Thyroid gland (tissue), 4 donors: ENCODE data around the gene SUSD2.

Experiments
- POLR2A ChIP-seq, 2 donors: fragments of 450-650 bp; IDR thresholded peaks; one replicate each; pipeline ENCODE4 v1.6.1; 2017; ENCODE audit warnings: antibody characterized with exemption in 2 of 2, mild to moderate bottlenecking in 2 of 2, moderate library complexity in 1 of 2
- TF ChIP-seq, protein P1 (sequence below), 6 experiments: fragments of 200-600 bp in 3 of 6; fragments of 450-650 bp in 3 of 6; sonication (generic) in 3 of 6; IDR thresholded peaks; one replicate each; pipeline ENCODE4 v1.5.1; 2016 to 2019; ENCODE audit warnings: antibody characterized with exemption in 6 of 6, mild to moderate bottlenecking in 2 of 6, inconsistent platforms in 1 of 6, moderate library complexity in 1 of 6

DNA sequence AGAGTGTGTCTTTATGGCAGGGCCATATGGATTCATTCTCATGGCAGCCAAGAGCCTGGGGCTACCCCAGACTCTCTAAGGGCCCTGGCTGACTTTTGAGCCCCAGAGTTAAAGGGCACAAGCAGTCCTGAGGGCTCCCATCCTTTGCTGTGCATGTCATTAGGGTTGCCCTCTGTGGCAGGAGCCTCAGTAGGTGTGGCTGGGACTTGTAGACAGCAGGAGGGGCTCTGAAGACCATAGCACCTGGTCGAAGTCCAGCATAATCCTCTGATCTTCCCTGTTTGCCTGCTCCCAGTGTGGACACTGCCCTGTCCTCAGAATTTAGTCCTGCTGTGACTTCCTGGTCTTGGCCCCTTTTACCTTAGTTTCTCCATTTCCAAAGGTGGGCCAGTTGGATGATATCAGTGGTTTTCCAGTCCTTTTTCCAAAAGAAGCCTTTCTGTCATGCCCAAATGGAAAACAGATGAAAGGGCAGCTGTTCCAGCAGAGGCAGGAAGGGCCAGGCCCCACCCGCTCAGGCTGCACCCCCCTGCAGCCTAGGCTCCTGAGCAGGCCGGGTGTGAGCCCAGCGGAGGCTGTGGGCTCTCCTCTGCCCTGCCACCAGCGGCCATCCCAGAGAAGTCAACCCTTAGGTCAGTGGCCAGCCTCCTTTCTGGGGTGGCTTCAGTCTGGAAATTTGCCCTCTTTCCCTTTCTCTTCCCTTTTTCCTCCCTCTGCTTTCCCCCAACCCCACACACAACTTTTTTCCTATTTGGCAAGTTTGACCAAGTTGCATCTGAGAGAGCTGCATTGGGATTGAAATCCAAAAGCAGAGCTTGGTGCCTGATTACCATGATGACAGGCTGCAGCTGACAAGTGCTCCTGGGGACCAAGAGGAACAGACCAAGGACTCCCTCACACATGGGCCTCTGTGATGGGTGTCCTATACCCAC, 32.8 kb upstream of the SUSD2 start:
- TF ChIP-seq POLR2A (IDR thresholded peaks at IDR 0.05) = no peak
- TF ChIP-seq, protein P1, sequence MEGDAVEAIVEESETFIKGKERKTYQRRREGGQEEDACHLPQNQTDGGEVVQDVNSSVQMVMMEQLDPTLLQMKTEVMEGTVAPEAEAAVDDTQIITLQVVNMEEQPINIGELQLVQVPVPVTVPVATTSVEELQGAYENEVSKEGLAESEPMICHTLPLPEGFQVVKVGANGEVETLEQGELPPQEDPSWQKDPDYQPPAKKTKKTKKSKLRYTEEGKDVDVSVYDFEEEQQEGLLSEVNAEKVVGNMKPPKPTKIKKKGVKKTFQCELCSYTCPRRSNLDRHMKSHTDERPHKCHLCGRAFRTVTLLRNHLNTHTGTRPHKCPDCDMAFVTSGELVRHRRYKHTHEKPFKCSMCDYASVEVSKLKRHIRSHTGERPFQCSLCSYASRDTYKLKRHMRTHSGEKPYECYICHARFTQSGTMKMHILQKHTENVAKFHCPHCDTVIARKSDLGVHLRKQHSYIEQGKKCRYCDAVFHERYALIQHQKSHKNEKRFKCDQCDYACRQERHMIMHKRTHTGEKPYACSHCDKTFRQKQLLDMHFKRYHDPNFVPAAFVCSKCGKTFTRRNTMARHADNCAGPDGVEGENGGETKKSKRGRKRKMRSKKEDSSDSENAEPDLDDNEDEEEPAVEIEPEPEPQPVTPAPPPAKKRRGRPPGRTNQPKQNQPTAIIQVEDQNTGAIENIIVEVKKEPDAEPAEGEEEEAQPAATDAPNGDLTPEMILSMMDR (IDR thresholded peaks at IDR 0.05) = no peak
